Measurements from ENCODE around the gene KCTD19. TPM values are rescaled to one million over a fixed set of nuclear protein-coding genes. Genes with fewer than 3 reads are reported as not detected.

KCTD19 gene
- total RNA-seq, 1 experiment from 2014 or later = 1.1 TPM

DNA sequence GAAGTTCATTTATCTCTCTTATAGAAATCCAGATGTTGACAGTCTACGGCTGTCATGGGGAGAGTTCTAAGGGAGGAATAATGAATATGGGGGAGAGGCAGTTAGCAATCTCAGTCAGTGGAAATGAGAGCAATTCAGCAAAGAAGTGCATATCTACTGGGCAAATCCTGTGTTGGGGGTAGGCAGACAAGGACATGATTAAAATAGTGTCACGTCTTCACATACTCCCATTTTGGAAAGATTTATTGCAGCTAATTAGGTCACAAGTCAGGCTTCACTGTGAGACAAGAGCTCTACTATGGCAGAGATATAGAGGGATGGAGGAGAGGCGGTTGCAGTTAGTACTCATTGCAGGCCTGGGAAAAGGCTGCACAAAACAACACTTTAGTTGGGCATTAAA lies 29.9 kb upstream of the KCTD19 start:
- H3K27ac Mint-ChIP-seq = no peak overlapping the region
- no peaks in the 10 kb centered on the region for H3K4me1 Mint-ChIP-seq
- DNase-seq (ENCODE audit: low spot score) = no peak
- H3K36me3 Mint-ChIP-seq = no peaks in the 10 kb centered on the region
- TF ChIP-seq CREB1 (CRISPR knock-in tag; IDR thresholded peaks at IDR 0.05) = no peak
- TF ChIP-seq, protein P1, sequence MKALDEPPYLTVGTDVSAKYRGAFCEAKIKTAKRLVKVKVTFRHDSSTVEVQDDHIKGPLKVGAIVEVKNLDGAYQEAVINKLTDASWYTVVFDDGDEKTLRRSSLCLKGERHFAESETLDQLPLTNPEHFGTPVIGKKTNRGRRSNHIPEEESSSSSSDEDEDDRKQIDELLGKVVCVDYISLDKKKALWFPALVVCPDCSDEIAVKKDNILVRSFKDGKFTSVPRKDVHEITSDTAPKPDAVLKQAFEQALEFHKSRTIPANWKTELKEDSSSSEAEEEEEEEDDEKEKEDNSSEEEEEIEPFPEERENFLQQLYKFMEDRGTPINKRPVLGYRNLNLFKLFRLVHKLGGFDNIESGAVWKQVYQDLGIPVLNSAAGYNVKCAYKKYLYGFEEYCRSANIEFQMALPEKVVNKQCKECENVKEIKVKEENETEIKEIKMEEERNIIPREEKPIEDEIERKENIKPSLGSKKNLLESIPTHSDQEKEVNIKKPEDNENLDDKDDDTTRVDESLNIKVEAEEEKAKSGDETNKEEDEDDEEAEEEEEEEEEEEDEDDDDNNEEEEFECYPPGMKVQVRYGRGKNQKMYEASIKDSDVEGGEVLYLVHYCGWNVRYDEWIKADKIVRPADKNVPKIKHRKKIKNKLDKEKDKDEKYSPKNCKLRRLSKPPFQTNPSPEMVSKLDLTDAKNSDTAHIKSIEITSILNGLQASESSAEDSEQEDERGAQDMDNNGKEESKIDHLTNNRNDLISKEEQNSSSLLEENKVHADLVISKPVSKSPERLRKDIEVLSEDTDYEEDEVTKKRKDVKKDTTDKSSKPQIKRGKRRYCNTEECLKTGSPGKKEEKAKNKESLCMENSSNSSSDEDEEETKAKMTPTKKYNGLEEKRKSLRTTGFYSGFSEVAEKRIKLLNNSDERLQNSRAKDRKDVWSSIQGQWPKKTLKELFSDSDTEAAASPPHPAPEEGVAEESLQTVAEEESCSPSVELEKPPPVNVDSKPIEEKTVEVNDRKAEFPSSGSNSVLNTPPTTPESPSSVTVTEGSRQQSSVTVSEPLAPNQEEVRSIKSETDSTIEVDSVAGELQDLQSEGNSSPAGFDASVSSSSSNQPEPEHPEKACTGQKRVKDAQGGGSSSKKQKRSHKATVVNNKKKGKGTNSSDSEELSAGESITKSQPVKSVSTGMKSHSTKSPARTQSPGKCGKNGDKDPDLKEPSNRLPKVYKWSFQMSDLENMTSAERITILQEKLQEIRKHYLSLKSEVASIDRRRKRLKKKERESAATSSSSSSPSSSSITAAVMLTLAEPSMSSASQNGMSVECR (CRISPR knock-in tag; IDR thresholded peaks at IDR 0.05; ENCODE audit: borderline replicate concordance) = no peak
- TF ChIP-seq IRF2 (CRISPR knock-in tag; IDR thresholded peaks at IDR 0.05; ENCODE audit: borderline replicate concordance, low read depth) = no peak
- TF ChIP-seq, protein P2, sequence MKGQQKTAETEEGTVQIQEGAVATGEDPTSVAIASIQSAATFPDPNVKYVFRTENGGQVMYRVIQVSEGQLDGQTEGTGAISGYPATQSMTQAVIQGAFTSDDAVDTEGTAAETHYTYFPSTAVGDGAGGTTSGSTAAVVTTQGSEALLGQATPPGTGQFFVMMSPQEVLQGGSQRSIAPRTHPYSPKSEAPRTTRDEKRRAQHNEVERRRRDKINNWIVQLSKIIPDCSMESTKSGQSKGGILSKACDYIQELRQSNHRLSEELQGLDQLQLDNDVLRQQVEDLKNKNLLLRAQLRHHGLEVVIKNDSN (CRISPR knock-in tag; IDR thresholded peaks at IDR 0.05) = no peak
- TF ChIP-seq MYBL2 (CRISPR knock-in tag; IDR thresholded peaks at IDR 0.05) = no peak
- TF ChIP-seq ATF1 (CRISPR knock-in tag; IDR thresholded peaks at IDR 0.05) = no peak
- no peak for TF ChIP-seq ETV6 (CRISPR knock-in tag; IDR thresholded peaks at IDR 0.05)
- no peak for TF ChIP-seq FOXP1 (CRISPR knock-in tag; IDR thresholded peaks at IDR 0.05; ENCODE audit: borderline replicate concordance)
- TF ChIP-seq, protein P3, sequence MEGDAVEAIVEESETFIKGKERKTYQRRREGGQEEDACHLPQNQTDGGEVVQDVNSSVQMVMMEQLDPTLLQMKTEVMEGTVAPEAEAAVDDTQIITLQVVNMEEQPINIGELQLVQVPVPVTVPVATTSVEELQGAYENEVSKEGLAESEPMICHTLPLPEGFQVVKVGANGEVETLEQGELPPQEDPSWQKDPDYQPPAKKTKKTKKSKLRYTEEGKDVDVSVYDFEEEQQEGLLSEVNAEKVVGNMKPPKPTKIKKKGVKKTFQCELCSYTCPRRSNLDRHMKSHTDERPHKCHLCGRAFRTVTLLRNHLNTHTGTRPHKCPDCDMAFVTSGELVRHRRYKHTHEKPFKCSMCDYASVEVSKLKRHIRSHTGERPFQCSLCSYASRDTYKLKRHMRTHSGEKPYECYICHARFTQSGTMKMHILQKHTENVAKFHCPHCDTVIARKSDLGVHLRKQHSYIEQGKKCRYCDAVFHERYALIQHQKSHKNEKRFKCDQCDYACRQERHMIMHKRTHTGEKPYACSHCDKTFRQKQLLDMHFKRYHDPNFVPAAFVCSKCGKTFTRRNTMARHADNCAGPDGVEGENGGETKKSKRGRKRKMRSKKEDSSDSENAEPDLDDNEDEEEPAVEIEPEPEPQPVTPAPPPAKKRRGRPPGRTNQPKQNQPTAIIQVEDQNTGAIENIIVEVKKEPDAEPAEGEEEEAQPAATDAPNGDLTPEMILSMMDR (IDR thresholded peaks at IDR 0.05) = no peak
- TF ChIP-seq, protein P4, sequence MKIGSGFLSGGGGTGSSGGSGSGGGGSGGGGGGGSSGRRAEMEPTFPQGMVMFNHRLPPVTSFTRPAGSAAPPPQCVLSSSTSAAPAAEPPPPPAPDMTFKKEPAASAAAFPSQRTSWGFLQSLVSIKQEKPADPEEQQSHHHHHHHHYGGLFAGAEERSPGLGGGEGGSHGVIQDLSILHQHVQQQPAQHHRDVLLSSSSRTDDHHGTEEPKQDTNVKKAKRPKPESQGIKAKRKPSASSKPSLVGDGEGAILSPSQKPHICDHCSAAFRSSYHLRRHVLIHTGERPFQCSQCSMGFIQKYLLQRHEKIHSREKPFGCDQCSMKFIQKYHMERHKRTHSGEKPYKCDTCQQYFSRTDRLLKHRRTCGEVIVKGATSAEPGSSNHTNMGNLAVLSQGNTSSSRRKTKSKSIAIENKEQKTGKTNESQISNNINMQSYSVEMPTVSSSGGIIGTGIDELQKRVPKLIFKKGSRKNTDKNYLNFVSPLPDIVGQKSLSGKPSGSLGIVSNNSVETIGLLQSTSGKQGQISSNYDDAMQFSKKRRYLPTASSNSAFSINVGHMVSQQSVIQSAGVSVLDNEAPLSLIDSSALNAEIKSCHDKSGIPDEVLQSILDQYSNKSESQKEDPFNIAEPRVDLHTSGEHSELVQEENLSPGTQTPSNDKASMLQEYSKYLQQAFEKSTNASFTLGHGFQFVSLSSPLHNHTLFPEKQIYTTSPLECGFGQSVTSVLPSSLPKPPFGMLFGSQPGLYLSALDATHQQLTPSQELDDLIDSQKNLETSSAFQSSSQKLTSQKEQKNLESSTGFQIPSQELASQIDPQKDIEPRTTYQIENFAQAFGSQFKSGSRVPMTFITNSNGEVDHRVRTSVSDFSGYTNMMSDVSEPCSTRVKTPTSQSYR (CRISPR knock-in tag; IDR thresholded peaks at IDR 0.05) = no peak
- TF ChIP-seq, protein P5, sequence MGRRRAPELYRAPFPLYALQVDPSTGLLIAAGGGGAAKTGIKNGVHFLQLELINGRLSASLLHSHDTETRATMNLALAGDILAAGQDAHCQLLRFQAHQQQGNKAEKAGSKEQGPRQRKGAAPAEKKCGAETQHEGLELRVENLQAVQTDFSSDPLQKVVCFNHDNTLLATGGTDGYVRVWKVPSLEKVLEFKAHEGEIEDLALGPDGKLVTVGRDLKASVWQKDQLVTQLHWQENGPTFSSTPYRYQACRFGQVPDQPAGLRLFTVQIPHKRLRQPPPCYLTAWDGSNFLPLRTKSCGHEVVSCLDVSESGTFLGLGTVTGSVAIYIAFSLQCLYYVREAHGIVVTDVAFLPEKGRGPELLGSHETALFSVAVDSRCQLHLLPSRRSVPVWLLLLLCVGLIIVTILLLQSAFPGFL (CRISPR knock-in tag; IDR thresholded peaks at IDR 0.05; ENCODE audit: borderline replicate concordance) = no peak
- TF ChIP-seq ZNF396 (CRISPR knock-in tag; IDR thresholded peaks at IDR 0.05; ENCODE audit: borderline replicate concordance) = no peak
- TF ChIP-seq, protein P6, sequence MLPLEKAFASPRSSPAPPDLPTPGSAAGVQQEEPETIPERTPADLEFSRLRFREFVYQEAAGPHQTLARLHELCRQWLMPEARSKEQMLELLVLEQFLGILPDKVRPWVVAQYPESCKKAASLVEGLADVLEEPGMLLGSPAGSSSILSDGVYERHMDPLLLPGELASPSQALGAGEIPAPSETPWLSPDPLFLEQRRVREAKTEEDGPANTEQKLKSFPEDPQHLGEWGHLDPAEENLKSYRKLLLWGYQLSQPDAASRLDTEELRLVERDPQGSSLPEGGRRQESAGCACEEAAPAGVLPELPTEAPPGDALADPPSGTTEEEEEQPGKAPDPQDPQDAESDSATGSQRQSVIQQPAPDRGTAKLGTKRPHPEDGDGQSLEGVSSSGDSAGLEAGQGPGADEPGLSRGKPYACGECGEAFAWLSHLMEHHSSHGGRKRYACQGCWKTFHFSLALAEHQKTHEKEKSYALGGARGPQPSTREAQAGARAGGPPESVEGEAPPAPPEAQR (CRISPR knock-in tag; IDR thresholded peaks at IDR 0.05) = no peak
- no peak for TF ChIP-seq TEAD1 (CRISPR knock-in tag; IDR thresholded peaks at IDR 0.05)
- no peak for TF ChIP-seq NFATC4 (CRISPR knock-in tag; IDR thresholded peaks at IDR 0.05)
- TF ChIP-seq ZNF121 (CRISPR knock-in tag; IDR thresholded peaks at IDR 0.05) = no peak
- TF ChIP-seq TCF7 (CRISPR knock-in tag; IDR thresholded peaks at IDR 0.05; ENCODE audit: low read depth) = no peak
- H3K27me3 Mint-ChIP-seq (ENCODE audit: low read depth) = peaks cover 9% of the 10 kb centered on the region
- no peak for ATAC-seq
- H3K9me3 Mint-ChIP-seq = no peaks in the 10 kb centered on the region
- no peak overlapping the region for H3K4me3 Mint-ChIP-seq
- CTCF ChIA-PET = interaction anchor here (1.5 kb wide), 1 partner anchor 43 kb away, joined by 5 read pairs; no protein-coding TSS in a partner anchor
- POLR2A ChIA-PET = no interaction called here

All from WTC11 (cell line).